Osteocyte (in vitro differentiated cells): Measurements from ENCODE around the gene TGFBR3L. TPM values are rescaled to one million over a fixed set of nuclear protein-coding genes. Genes with fewer than 3 reads are reported as not detected.

Experiments
- DNase-seq: peaks from one replicate; pipeline ENCODE4 v3.0.0; 2021; ENCODE audit warnings: mixed read lengths; ENCODE audit not compliant: unreplicated experiment; ENCODE audit errors: extremely low spot score
- H3K27ac Mint-ChIP-seq: one replicate; pipeline ENCODE4 v1.8.0; 2021; ENCODE audit warnings: mild to moderate bottlenecking, mixed read lengths; ENCODE audit not compliant: unreplicated experiment
- H3K27me3 Mint-ChIP-seq: one replicate; pipeline ENCODE4 v1.8.0; 2021; ENCODE audit warnings: mixed read lengths; ENCODE audit not compliant: unreplicated experiment
- H3K36me3 Mint-ChIP-seq: one replicate; pipeline ENCODE4 v1.8.0; 2021; ENCODE audit warnings: mixed read lengths; ENCODE audit not compliant: unreplicated experiment
- H3K4me1 Mint-ChIP-seq: one replicate; pipeline ENCODE4 v1.8.0; 2021; ENCODE audit warnings: mixed read lengths; ENCODE audit not compliant: unreplicated experiment
- H3K4me3 Mint-ChIP-seq: one replicate; pipeline ENCODE4 v1.8.0; 2021; ENCODE audit warnings: mild to moderate bottlenecking, moderate library complexity, mixed read lengths; ENCODE audit not compliant: unreplicated experiment
- H3K9me3 Mint-ChIP-seq: one replicate; pipeline ENCODE4 v1.8.0; 2021; ENCODE audit warnings: mixed read lengths; ENCODE audit not compliant: unreplicated experiment
- total RNA-seq: library from RNA; stranded (reverse); gene quantifications from 2 replicates; pipeline ENCODE4 v1.2.1, GENCODE V29; 2021
- TF ChIP-seq, protein P1 (sequence below): fragments of 200-600 bp; sonication (generic); IDR thresholded peaks from 2 replicates; pipeline ENCODE4 v1.5.0; 2021; ENCODE audit warnings: antibody characterized with exemption, mild to moderate bottlenecking, moderate library complexity

The TGFBR3L gene
- total RNA-seq, 1 donor from 2014 or later, result 2.3 TPM

GRCh38 chr19:7868671-7869452 lies 45.8 kb upstream of the TGFBR3L start:
- Mint-ChIP-seq H3K4me3 (peak overlapping the region; percentile 66), H3K36me3 (no peaks in the 10 kb centered on the region), H3K4me1 (peaks cover 26% of the 10 kb centered on the region), H3K27ac (no peak overlapping the region), H3K9me3 (no peaks in the 10 kb centered on the region), H3K27me3 (peaks cover 27% of the 10 kb centered on the region)
- TF ChIP-seq, protein P1, sequence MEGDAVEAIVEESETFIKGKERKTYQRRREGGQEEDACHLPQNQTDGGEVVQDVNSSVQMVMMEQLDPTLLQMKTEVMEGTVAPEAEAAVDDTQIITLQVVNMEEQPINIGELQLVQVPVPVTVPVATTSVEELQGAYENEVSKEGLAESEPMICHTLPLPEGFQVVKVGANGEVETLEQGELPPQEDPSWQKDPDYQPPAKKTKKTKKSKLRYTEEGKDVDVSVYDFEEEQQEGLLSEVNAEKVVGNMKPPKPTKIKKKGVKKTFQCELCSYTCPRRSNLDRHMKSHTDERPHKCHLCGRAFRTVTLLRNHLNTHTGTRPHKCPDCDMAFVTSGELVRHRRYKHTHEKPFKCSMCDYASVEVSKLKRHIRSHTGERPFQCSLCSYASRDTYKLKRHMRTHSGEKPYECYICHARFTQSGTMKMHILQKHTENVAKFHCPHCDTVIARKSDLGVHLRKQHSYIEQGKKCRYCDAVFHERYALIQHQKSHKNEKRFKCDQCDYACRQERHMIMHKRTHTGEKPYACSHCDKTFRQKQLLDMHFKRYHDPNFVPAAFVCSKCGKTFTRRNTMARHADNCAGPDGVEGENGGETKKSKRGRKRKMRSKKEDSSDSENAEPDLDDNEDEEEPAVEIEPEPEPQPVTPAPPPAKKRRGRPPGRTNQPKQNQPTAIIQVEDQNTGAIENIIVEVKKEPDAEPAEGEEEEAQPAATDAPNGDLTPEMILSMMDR, result peak; percentile 90
- DNase-seq, result peak; percentile 93

- Mint-ChIP-seq H3K4me1 (peaks cover 27% of the 10 kb centered on the region), H3K36me3 (no peaks in the 10 kb centered on the region), H3K9me3 (no peaks in the 10 kb centered on the region), H3K4me3 (peak overlapping the region; percentile 66), H3K27me3 (peaks cover 27% of the 10 kb centered on the region), H3K27ac (no peak overlapping the region)
- no peak for DNase-seq
- TF ChIP-seq, protein P1, result peak; percentile 39
These were observed 45.1 kb upstream of the TGFBR3L start for GRCh38 chr19:7869453-7869909.

DNA sequence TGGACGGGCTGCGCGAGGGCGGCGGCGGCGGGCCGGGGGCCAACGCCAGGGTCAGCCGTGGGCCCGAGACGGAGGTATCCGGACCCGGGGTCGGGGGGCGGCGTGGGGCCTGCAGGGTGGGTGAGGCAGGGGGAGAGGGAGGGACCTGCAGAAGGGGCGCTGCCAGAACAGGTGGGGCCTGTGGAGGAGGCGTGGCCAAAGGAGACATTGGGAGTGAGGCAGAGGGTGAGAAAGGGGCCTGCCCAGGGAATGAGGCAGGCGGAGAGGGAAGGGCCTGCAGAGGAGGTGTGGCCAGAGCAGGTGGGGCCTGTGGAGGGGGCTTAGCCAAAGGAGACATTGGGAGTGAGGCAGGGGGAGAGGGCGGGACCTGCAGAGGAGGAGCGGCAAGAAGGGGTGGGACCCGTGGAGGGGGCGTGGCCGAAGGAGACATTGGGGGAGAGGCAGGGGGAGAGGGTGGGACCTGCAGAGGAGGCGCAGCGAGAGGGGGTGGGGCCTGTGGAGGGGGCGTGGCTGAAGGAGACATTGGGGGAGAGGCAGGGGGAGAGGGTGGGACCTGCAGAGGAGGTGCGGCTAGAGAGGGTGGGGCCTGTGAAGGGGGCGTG lies 44.6 kb upstream of the TGFBR3L start:
- Mint-ChIP-seq H3K4me3 (peak overlapping the region; percentile 45), H3K36me3 (no peaks in the 10 kb centered on the region), H3K4me1 (peaks cover 28% of the 10 kb centered on the region), H3K27ac (no peak overlapping the region), H3K9me3 (no peaks in the 10 kb centered on the region), H3K27me3 (peaks cover 27% of the 10 kb centered on the region)
- no peak for DNase-seq
- TF ChIP-seq, protein P1, result no peak

GRCh38 chr19:7870571-7871436 lies 43.8 kb upstream of the TGFBR3L start:
- Mint-ChIP-seq H3K9me3 (no peaks in the 10 kb centered on the region), H3K27ac (peak overlapping the region; percentile 85), H3K4me3 (peak overlapping the region; percentile 78), H3K27me3 (peaks cover 28% of the 10 kb centered on the region), H3K4me1 (peaks cover 28% of the 10 kb centered on the region), H3K36me3 (no peaks in the 10 kb centered on the region)
- no peak for DNase-seq
- TF ChIP-seq, protein P1, result no peak
